ENCODE data around the gene PLCB1.
"Not testable (repeated sequence)": the region's sequence is repeated elsewhere in the genome, so short reads cannot be mapped to it uniquely, and the experiment has no call there.

Gene PLCB1

DNA sequence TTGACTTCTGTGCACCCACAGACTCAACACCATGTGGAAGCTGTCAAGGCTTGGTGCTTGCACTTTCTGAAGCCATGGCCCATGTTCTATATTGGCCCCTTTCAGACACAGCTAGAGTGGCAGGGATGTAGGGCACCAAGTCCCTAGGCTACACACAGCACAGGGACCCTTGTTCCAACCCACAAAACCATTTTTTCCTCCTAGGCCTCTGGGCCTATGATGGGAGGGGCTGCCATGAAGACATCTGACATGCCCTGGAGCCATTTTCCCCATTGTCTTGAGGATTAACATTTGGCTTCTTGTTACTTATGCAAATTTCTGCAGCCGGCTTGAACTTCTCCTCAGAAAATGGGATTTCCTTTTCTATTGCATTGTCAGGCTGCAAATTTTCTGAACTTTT, 27.2 kb downstream of the PLCB1 start:
- DNase-seq: not testable (repeated sequence)

GRCh38 chr20:8161264-8162071, 29.4 kb downstream of the PLCB1 start:
- DNase-seq: no peak

DNA sequence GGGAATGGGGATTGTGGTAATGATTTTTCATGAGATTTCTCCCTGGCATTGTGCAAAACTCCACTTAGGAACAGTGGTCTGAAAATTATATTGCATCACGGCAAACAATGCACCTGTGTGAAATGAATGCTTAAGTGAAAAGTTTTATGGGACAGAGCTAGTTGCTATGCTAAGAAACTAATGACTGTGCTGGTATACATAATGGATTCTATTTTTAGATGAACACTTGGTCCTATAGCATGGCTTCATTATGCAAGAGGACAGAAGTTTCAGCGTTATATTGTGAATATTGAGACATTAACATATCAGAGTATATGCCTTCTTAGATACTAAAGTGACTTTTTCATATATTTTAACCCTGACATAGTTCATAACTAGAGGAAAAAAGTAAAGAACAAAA, 30.5 kb downstream of the PLCB1 start:
- DNase-seq: no peak

DNA sequence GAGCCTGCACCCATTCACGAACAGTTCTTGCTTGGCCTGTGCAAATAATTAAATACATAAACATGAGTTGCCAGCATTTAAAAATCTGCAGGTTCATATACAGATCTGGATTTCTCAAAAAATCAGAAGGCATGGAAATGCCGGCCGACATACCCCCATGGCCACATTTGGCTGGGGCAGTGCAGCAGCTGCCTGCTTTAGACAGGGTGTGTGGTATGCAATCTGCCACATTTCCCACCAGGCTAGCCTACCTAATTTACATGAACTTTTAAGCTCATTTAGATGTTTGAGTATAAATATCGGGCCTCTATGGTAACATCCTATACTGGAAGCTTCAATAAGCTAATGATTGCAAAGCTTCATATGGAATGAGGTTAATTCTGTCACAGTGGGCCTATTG, 31.5 kb downstream of the PLCB1 start:
- no peak for DNase-seq

DNA sequence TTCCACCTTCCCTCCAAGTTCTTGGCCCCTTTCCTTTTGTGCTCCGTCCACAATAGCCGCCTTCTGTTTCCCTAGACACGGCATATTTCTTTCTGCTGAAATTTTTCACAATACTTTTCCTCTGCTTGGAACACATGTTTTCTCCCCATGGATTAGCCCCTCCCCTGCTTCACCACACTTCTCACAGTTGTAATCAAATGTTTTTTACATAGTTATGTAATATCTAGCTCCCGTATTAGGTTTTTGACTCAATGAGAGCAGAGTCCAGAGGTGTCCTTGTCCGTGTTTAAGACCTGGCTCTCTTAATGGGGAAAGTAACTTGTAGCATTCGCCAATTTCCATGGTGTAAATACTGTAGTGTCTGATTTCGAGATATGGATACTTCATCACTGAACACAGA, 34.7 kb downstream of the PLCB1 start:
- DNase-seq: no peak

- no peak for DNase-seq
These were observed 36.8 kb downstream of the PLCB1 start for GRCh38 chr20:8168785-8169288.

- no peak for DNase-seq
These were observed 38.9 kb downstream of the PLCB1 start for GRCh38 chr20:8170921-8171320.

DNA sequence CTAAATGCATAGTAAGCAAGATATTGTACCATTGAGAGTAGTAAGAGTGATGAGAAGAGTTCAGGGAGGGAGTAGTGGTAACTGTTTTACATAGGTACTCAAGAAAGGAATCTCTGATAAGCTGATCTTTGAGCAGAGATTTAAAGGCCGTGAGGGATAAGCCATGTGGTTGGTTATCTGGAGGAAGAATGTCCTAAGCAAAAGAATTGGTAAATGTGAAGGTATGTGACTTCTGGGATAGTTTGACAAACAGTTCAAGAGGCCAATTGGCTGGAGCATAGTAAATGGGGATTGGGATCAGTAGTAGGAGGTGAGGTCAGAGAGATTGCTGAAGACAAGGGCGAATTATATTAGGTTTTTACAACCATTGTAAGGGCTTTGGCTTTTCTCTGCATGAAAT, 40.1 kb downstream of the PLCB1 start:
- DNase-seq: no peak

DNA sequence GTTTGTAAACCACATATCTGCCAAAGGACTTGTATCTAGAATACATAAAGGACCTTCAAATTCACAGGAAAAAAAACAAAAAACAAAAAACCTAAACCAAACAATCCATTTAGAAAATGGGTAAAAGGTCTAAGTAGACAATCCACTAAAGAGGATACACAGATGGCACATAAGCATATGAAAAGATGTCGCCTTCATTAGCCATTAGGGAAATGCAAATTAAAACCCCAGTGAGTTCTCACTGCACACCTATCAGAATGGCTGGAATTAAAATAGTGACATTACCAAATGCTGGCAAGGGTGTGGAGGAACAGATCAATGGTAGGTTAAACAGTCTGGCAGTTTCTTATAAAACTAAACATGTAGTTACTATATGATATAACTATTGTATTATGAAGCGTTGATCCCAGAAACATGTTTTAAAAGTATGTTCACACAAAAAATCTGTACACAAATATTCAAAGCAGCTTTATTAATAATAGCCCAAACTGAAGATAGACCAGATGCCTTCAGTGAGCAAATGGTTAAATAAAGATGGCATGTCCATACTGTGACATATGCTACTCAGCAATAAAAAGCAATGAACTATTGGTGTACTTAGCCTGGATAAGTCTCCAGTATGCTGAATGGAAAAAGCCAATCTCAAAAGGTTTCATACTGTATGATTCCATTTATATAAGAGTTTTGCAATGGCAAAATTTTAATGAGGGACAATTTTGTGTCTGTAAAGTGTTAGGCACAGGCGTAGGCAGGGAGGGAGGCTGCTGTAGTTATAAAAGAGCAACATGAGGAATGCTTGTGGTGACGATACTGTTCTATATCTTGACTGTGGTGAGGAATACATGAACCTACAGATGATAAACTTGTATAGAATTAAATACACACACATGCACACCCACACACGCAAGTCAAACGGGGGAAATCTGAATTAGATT, 43.9 kb downstream of the PLCB1 start:
- no peak for DNase-seq

- DNase-seq: no peak
These were observed 51.5 kb downstream of the PLCB1 start for GRCh38 chr20:8183526-8183925.

DNA sequence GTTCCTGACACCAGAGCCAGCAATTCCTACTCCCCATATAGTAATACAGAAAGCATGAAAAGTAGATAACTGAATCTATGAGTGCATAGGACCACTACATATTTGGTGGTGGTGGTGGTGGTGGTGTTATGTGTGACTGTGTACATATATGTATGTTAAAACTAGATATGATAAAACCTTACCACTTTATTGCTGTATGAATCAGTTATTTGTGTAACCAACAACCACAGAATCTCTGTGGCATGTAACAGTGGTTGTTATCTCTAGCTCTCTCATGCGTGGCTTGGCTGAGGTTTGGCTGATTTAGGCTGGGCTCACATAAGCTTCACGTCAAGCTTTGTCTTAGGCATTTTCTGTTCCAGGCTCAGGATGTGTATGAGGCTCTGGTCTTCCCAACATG, 55.7 kb downstream of the PLCB1 start:
- DNase-seq: no peak

DNA sequence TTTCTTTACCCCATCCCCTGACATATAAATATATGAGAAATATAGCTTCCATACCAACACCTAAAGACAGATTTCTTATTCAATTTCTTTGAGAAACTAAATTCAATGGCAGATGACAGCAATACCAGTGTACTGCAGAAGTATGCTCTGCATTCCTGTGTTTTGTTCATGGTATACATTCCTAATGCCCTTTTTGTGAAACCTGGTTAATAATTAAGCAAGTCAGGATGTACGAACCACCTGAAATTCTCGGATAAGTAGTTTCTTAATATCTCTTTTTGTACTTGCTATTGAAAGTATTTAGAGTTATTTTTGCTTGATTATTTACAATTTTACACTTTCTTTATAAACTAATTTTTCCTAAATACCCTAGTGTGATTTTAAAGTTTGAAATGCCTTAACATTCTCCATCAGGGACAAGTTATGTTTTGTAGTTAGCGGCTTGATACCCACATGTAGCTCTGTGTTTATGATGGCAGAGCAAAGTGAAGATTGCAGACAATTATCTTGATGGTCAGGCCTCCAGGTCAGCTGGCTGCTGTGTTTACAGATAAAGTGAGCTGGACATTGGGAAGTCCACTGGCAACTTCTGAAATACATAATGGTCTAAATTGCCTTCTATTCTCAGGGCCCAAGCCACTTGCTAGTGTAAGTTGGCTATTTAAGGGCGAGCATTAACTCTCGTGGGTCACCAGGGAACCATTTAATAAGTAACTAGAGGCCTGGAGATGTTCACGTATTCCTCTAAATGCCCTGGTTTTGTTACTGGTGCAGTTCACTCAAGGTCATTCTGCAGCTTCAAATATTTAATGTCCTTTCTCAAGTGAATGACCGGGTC, 58.2 kb downstream of the PLCB1 start:
- DNase-seq: no peak

DNA sequence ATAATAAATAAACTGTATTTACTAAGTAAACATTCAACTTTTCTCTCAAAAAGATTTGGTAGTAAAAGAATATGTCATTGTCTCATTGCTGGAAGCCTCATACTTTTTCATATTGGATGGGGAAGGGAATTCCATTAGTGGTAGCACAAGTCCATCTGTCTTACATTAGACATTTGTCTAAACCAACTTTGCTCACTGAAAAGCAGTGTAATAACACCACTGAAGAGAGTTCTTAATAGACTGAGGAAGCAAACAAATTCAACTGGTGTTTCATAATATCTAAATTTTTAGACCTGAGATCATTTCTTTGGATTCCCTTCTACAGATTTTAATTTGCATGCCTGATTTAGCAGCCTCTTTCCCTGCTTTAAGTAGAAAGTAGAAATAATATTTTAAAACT, 62.7 kb downstream of the PLCB1 start:
- no peak for DNase-seq

DNA sequence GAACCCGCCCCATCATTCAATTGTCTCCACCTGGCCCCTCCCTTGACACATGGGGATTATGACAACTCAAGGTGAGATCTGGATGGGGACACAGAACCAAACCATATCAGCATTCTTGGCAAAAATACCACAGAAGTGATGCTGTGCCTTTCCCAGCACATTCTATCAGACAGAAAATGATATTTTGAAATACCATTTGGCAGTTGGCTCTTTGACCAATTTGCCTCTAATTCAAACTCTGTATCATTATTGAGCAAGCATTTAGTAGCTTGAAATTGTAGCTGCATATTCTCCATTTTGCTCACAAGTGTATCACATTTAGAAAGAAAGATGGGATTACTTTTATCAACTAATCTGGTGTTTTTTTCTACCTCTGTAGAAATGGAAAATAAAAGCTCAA, 64.0 kb downstream of the PLCB1 start:
- no peak for DNase-seq

DNA sequence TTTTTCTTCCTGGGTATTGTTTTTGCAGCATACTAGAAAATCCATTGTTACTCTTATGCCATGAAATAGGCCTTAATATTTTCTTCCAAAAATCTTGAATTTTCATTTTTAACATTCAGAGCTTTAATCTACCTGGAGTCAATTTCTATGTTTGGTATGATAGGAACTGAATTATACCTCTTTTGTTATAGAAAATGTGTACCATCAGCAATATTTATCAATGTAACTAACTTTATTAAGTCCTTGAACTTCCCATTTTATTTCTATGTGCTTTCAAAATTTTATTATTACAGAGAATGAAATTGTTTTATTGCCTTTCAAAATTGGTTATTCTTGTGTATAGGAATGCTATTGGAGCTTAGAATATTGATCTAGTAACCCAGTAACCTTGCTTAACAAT, 68.2 kb downstream of the PLCB1 start:
- no peak for DNase-seq

- DNase-seq: no peak
These were observed 71.3 kb downstream of the PLCB1 start for GRCh38 chr20:8203366-8203765.

- DNase-seq: no peak
These were observed 73.9 kb downstream of the PLCB1 start for GRCh38 chr20:8205996-8206395.

GRCh38 chr20:8208226-8208625, 76.2 kb downstream of the PLCB1 start:
- DNase-seq: no peak

DNA sequence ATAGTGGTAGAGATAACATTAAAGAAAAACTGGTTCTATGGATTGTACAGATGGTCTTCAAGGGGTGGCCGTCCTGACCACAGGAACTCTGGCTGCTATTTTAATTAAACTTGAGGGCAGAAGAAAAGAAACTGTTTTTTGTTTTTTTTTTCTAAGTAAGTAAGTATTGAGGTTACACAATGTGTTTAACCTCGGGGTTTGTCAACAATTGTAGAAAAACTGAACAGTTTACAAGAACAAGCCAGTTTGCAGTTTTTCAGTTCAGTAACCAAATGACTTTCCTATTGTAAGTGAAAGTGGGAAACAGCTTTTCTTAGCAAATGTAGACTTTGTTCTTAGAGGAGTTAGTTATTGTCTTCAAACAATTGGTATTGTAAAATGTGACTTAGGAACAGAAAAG, 77.0 kb downstream of the PLCB1 start:
- DNase-seq: no peak

- no peak for DNase-seq
These were observed 78.7 kb downstream of the PLCB1 start for GRCh38 chr20:8210749-8211148.

DNA sequence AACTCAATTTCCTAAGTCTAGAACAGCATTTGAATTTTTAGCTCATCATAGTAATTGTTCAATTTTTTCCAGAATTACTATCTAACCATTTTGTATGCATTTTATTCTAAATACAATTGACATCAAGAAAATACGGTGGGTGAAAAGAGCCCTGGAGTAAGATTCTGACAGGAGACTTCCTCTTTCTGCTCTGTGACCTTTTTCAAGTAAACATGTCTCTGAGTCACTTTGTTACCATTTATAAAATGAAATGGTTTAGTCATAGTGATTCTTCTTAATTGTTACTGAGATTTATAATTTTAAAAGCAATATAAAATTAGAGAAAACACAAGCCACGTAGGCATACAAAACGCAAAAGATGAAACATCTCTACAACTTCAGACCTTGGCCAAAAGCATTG, 80.2 kb downstream of the PLCB1 start:
- no peak for DNase-seq

- DNase-seq: no peak
These were observed 81.2 kb downstream of the PLCB1 start for GRCh38 chr20:8213270-8213669.
